Vein endothelial cell (primary cell): ENCODE results near the gene ACADS. TPM values are rescaled to one million over a fixed set of nuclear protein-coding genes. Genes with fewer than 3 reads are reported as not detected.

ENCODE experiments used
- total RNA-seq: library from RNA; depleted of rRNA; stranded (reverse); fragments of >200 nt; gene quantifications from 2 replicates; pipeline ENCODE4 v1.2.3, GENCODE V29; 2012

The ACADS gene
- total RNA-seq: 12.8 and 22.5 TPM in 2 replicates

GRCh38 chr12:120725659-120726509, at the start of gene ACADS:
Gene ACADS, plus strand, starts transcription at chr12:120725826. Its CDS starts 60 bp downstream, at chr12:120725886.

GRCh38 chr12:120686690-120687577, 38.7 kb upstream of the ACADS start, which contains the start of gene MLEC:
Gene MLEC, plus strand, starts transcription at chr12:120687149. Its CDS starts 148 bp downstream, at chr12:120687297.

GRCh38 chr12:120710031-120710804, 15.4 kb upstream of the ACADS start, which contains the start of gene UNC119B:
Gene UNC119B, plus strand, starts transcription at chr12:120710458. Its CDS starts 17 bp downstream, at chr12:120710475.

Other genes starting within 250 kb of the ACADS start
- 253 and 299 TPM in 2 replicates for gene DYNLL1, start 229.7 kb upstream of the ACADS start, total RNA-seq
- gene COQ5, start 196.7 kb upstream of the ACADS start, total RNA-seq: 18.6 and 21.9 TPM in 2 replicates
- 117 and 142 TPM in 2 replicates for gene RNF10, start 191.5 kb upstream of the ACADS start, total RNA-seq
- 19.9 and 20.7 TPM in 2 replicates for gene POP5, start 144.4 kb upstream of the ACADS start, total RNA-seq
- not detected in 2 replicates for gene CABP1, start 85.2 kb upstream of the ACADS start, total RNA-seq
- gene MLEC, start 38.7 kb upstream of the ACADS start, total RNA-seq: 63.7 and 80.6 TPM in 2 replicates
- 18.0 and 24.5 TPM in 2 replicates for gene UNC119B, start 15.4 kb upstream of the ACADS start, total RNA-seq
- 9.6 and 12.7 TPM in 2 replicates for gene SPPL3, start 178.5 kb downstream of the ACADS start, total RNA-seq